Suprapubic skin (tissue), 4 donors: ENCODE data around the gene BICC1. TPM values are rescaled to one million over a fixed set of nuclear protein-coding genes. Genes with fewer than 3 reads are reported as not detected.

Source experiments
- DNase-seq, 2 donors: peaks; one replicate each; pipeline ENCODE4 v3.0.0-alpha.2; 2019; ENCODE audit warnings: low spot score in 2 of 2
- H3K27ac ChIP-seq: fragments of 200-600 bp; sonication (generic); one replicate; pipeline ENCODE4 v1.5.1; 2019
- H3K27me3 ChIP-seq: fragments of 200-600 bp; sonication (generic); one replicate; pipeline ENCODE4 v1.5.1; 2019
- H3K36me3 ChIP-seq: fragments of 200-600 bp; sonication (generic); one replicate; pipeline ENCODE4 v1.5.1; 2019
- H3K4me1 ChIP-seq: fragments of 200-600 bp; sonication (generic); one replicate; pipeline ENCODE4 v1.5.1; 2019
- H3K4me3 ChIP-seq: fragments of 200-600 bp; sonication (generic); one replicate; pipeline ENCODE4 v1.5.1; 2019; ENCODE audit warnings: mild to moderate bottlenecking
- H3K9me3 ChIP-seq: fragments of 200-600 bp; sonication (generic); one replicate; pipeline ENCODE4 v1.5.1; 2019
- CTCF ChIP-seq, 2 donors: fragments of 200-600 bp in 1 of 2; fragments of 450-650 bp in 1 of 2; sonication (generic) in 1 of 2; IDR thresholded peaks; one replicate each; pipeline ENCODE4 v1.5.1; 2016 to 2019; ENCODE audit warnings: antibody characterized with exemption in 2 of 2, mild to moderate bottlenecking in 1 of 2, moderate library complexity in 1 of 2
- EP300 ChIP-seq: sonication (generic); formaldehyde crosslinking; IDR thresholded peaks from one replicate; pipeline ENCODE4 v1.6.1; 2017; ENCODE audit warnings: antibody characterized with exemption
- POLR2A ChIP-seq, 2 donors: fragments of 450-650 bp; IDR thresholded peaks; one replicate each; pipeline ENCODE4 v1.6.1; 2017; ENCODE audit warnings: antibody characterized with exemption in 2 of 2, mild to moderate bottlenecking in 2 of 2, moderate library complexity in 2 of 2
- POLR2AphosphoS5 ChIP-seq, 3 donors: sonication (generic); formaldehyde crosslinking; IDR thresholded peaks; one replicate each; pipeline ENCODE4 v1.6.1; 2017; ENCODE audit warnings: antibody characterized with exemption in 3 of 3
- WGBS: methylation state at CpG from one replicate; pipeline ENCODE4 v1.1.5; 2018; 5-methylcytosine and 5-hydroxymethylcytosine counted together
- total RNA-seq, 4 donors: library from RNA; depleted of rRNA; stranded (reverse); fragments of >200 nt; gene quantifications; one replicate each; pipeline ENCODE4 v1.1.0, GENCODE V29; 2016

Gene BICC1
- total RNA-seq, 4 donors from 2014 or later = 2.4 to 6.9 (median 3.5) TPM

GRCh38 chr10:58555170-58555929 lies 42.7 kb downstream of the BICC1 start:
- Histone ChIP-seq H3K27ac (no peak overlapping the region), H3K27me3 (no peaks in the 10 kb centered on the region), H3K4me1 (no peaks in the 10 kb centered on the region), H3K9me3 (peaks cover 9% of the 10 kb centered on the region), H3K36me3 (no peaks in the 10 kb centered on the region), H3K4me3 (no peak overlapping the region)
- TF ChIP-seq CTCF (IDR thresholded peaks at IDR 0.05) (no peak), POLR2AphosphoS5 (IDR thresholded peaks at IDR 0.05) (no peak), EP300 (no peak), POLR2A (IDR thresholded peaks at IDR 0.05) (no peak)
- WGBS = 90% methylated on average over 4 of the region's 4 CpGs
- DNase-seq = no peak

DNA sequence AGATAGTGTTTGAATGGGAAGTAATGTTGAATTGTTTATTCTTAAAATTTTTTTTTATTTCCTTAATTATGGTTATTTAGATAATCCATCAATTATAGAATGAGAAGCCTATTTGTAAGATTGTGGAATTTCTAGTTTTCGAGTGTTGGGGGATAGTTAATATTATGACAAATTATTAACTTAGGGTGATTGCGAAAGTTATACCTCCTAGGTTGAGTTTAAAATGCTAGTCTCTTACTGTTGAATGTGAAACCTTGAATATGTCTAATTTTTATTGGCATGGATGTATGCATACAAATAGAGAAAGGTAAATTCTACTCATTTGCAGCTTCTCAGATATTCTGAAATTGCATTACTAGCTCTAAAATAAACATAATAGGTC lies 43.2 kb downstream of the BICC1 start:
- Histone ChIP-seq H3K36me3 (no peaks in the 10 kb centered on the region), H3K9me3 (peaks cover 9% of the 10 kb centered on the region), H3K4me1 (no peaks in the 10 kb centered on the region), H3K4me3 (no peak overlapping the region), H3K27ac (no peak overlapping the region), H3K27me3 (no peaks in the 10 kb centered on the region)
- no peak for DNase-seq
- TF ChIP-seq CTCF (IDR thresholded peaks at IDR 0.05) = no peak
- no peak for TF ChIP-seq EP300
- no peak for TF ChIP-seq POLR2AphosphoS5 (IDR thresholded peaks at IDR 0.05)
- TF ChIP-seq POLR2A (IDR thresholded peaks at IDR 0.05) = no peak
- 94% methylated on average over 2 of the region's 2 CpGs for WGBS

- Histone ChIP-seq H3K27ac (no peak overlapping the region), H3K4me3 (no peak overlapping the region), H3K4me1 (no peaks in the 10 kb centered on the region), H3K9me3 (peaks cover 12% of the 10 kb centered on the region), H3K36me3 (no peaks in the 10 kb centered on the region), H3K27me3 (no peaks in the 10 kb centered on the region)
- TF ChIP-seq POLR2AphosphoS5 (IDR thresholded peaks at IDR 0.05) (no peak), EP300 (no peak), CTCF (IDR thresholded peaks at IDR 0.05) (no peak), POLR2A (IDR thresholded peaks at IDR 0.05) (no peak)
- DNase-seq = no peak
- WGBS = 92% methylated on average over 5 of the region's 5 CpGs
These were observed 44.0 kb downstream of the BICC1 start for GRCh38 chr10:58556516-58557165.

DNA sequence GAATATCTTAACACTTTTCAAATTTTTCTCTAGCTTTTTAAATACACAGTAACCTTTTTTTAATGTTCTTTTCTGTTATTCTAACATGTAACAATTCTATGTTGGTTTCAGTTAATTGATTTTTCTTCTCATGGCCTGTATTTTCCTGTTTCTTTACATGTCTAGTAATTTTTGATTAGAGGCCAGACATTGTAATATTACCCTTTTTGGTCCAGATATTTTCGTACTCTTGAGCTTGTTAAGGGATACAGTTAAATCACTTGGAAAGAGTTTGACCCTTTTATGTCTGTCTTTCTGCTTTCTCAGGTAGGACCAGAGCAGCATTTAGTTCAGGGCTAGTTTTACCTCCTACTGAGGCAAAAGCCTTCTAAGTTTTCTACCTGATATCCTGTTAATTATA lies 45.0 kb downstream of the BICC1 start:
- TF ChIP-seq CTCF (IDR thresholded peaks at IDR 0.05) = no peak
- no peak for TF ChIP-seq POLR2AphosphoS5 (IDR thresholded peaks at IDR 0.05)
- no peak for TF ChIP-seq POLR2A (IDR thresholded peaks at IDR 0.05)
- TF ChIP-seq EP300 = no peak
- Histone ChIP-seq H3K4me3 (no peak overlapping the region), H3K4me1 (no peaks in the 10 kb centered on the region), H3K9me3 (peaks cover 22% of the 10 kb centered on the region), H3K27ac (no peak overlapping the region), H3K36me3 (no peaks in the 10 kb centered on the region), H3K27me3 (no peaks in the 10 kb centered on the region)
- 86% methylated on average over 1 of the region's 1 CpG for WGBS
- DNase-seq = no peak

DNA sequence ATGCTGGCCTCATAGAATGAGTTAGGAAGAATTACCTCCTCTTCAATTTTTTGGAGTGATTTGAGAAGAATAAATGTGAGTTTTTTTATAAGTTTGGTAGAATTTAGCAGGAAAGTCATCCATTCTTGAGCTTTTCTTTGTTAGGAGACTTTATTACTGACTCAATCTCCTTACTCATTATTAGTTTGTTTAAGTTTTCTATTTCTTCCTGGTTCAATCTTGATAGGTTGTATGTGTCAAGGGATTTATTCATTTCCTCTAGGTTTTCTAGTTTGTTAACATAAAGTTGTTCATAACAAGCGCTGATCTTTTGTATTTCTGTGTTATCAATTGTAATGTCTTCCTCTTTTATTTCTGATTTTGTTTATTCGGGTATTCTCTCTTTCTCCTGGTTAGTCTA lies 47.4 kb downstream of the BICC1 start:
- DNase-seq = no peak
- TF ChIP-seq POLR2A (IDR thresholded peaks at IDR 0.05) (no peak), CTCF (IDR thresholded peaks at IDR 0.05) (no peak), EP300 (no peak), POLR2AphosphoS5 (IDR thresholded peaks at IDR 0.05) (no peak)
- no peaks in the 10 kb centered on the region for H3K4me1 ChIP-seq
- H3K27me3 ChIP-seq = no peaks in the 10 kb centered on the region
- 92% methylated on average over 2 of the region's 2 CpGs for WGBS
- no peak overlapping the region for H3K4me3 ChIP-seq
- no peaks in the 10 kb centered on the region for H3K36me3 ChIP-seq
- H3K27ac ChIP-seq = no peak overlapping the region
- peaks cover 27% of the 10 kb centered on the region for H3K9me3 ChIP-seq
